ENCODE data around the gene KCNQ4.

KCNQ4 gene

GRCh38 chr1:40817791-40818263 is 34.2 kb downstream of the KCNQ4 start:
- peaks cover 32% of the 10 kb centered on the region for H3K27me3 ChIP-seq (ENCODE audit: insufficient read depth, insufficient read length)
- H3K4me3 ChIP-seq (ENCODE audit: insufficient read length, low read depth) = peak overlapping the region; percentile 57
- H3K4me1 ChIP-seq (ENCODE audit: insufficient read depth, insufficient read length) = peaks cover 45% of the 10 kb centered on the region
- TF ChIP-seq YY1 (IDR thresholded peaks at IDR 0.05; ENCODE audit: insufficient read depth, insufficient read length) (no peak), SUZ12 (IDR thresholded peaks at IDR 0.05; ENCODE audit: extremely low read depth, insufficient read depth, insufficient read length) (no peak), ZNF274 (IDR thresholded peaks at IDR 0.05; ENCODE audit: low read depth, low read length) (no peak)
- no peak for DNase-seq (ENCODE audit: low read depth, low spot score)
- H3K9ac ChIP-seq (ENCODE audit: insufficient read length, low read depth) = peak overlapping the region; percentile 69
- H3K9me3 ChIP-seq (ENCODE audit: insufficient read depth, low read length) = no peaks in the 10 kb centered on the region
- no peaks in the 10 kb centered on the region for H3K36me3 ChIP-seq (ENCODE audit: insufficient read depth, insufficient read length, low read length)

GRCh38 chr1:40818264-40818961 is 34.8 kb downstream of the KCNQ4 start:
- peaks cover 43% of the 10 kb centered on the region for H3K4me1 ChIP-seq (ENCODE audit: insufficient read depth, insufficient read length)
- TF ChIP-seq YY1 (IDR thresholded peaks at IDR 0.05; ENCODE audit: insufficient read depth, insufficient read length) (no peak), SUZ12 (IDR thresholded peaks at IDR 0.05; ENCODE audit: extremely low read depth, insufficient read depth, insufficient read length) (no peak), ZNF274 (IDR thresholded peaks at IDR 0.05; ENCODE audit: low read depth, low read length) (no peak)
- peak; percentile 87 for DNase-seq (ENCODE audit: low read depth, low spot score)
- H3K9me3 ChIP-seq (ENCODE audit: insufficient read depth, low read length) = no peaks in the 10 kb centered on the region
- peak overlapping the region; percentile 69 for H3K9ac ChIP-seq (ENCODE audit: insufficient read length, low read depth)
- peak overlapping the region; percentile 57 for H3K4me3 ChIP-seq (ENCODE audit: insufficient read length, low read depth)
- no peaks in the 10 kb centered on the region for H3K36me3 ChIP-seq (ENCODE audit: insufficient read depth, insufficient read length, low read length)
- peaks cover 32% of the 10 kb centered on the region for H3K27me3 ChIP-seq (ENCODE audit: insufficient read depth, insufficient read length)

GRCh38 chr1:40819101-40819500 is 35.5 kb downstream of the KCNQ4 start:
- no peak overlapping the region for H3K9ac ChIP-seq (ENCODE audit: insufficient read length, low read depth)
- H3K9me3 ChIP-seq (ENCODE audit: insufficient read depth, low read length) = no peaks in the 10 kb centered on the region
- no peaks in the 10 kb centered on the region for H3K36me3 ChIP-seq (ENCODE audit: insufficient read depth, insufficient read length, low read length)
- TF ChIP-seq YY1 (IDR thresholded peaks at IDR 0.05; ENCODE audit: insufficient read depth, insufficient read length) (no peak), SUZ12 (IDR thresholded peaks at IDR 0.05; ENCODE audit: extremely low read depth, insufficient read depth, insufficient read length) (no peak), ZNF274 (IDR thresholded peaks at IDR 0.05; ENCODE audit: low read depth, low read length) (no peak)
- H3K4me3 ChIP-seq (ENCODE audit: insufficient read length, low read depth) = no peak overlapping the region
- no peak for DNase-seq (ENCODE audit: low read depth, low spot score)
- peaks cover 49% of the 10 kb centered on the region for H3K4me1 ChIP-seq (ENCODE audit: insufficient read depth, insufficient read length)
- H3K27me3 ChIP-seq (ENCODE audit: insufficient read depth, insufficient read length) = peaks cover 32% of the 10 kb centered on the region

GRCh38 chr1:40820251-40820797 is 36.7 kb downstream of the KCNQ4 start:
- no peak overlapping the region for H3K9ac ChIP-seq (ENCODE audit: insufficient read length, low read depth)
- no peaks in the 10 kb centered on the region for H3K36me3 ChIP-seq (ENCODE audit: insufficient read depth, insufficient read length, low read length)
- H3K9me3 ChIP-seq (ENCODE audit: insufficient read depth, low read length) = no peaks in the 10 kb centered on the region
- peaks cover 58% of the 10 kb centered on the region for H3K4me1 ChIP-seq (ENCODE audit: insufficient read depth, insufficient read length)
- H3K4me3 ChIP-seq (ENCODE audit: insufficient read length, low read depth) = no peak overlapping the region
- TF ChIP-seq SUZ12 (IDR thresholded peaks at IDR 0.05; ENCODE audit: extremely low read depth, insufficient read depth, insufficient read length) (no peak), YY1 (IDR thresholded peaks at IDR 0.05; ENCODE audit: insufficient read depth, insufficient read length) (no peak), ZNF274 (IDR thresholded peaks at IDR 0.05; ENCODE audit: low read depth, low read length) (no peak)
- H3K27me3 ChIP-seq (ENCODE audit: insufficient read depth, insufficient read length) = peaks cover 31% of the 10 kb centered on the region
- peak; percentile 32 for DNase-seq (ENCODE audit: low read depth, low spot score)

- Histone ChIP-seq H3K4me3 (ENCODE audit: insufficient read length, low read depth) (no peak overlapping the region), H3K9me3 (ENCODE audit: insufficient read depth, low read length) (no peaks in the 10 kb centered on the region), H3K27me3 (ENCODE audit: insufficient read depth, insufficient read length) (peaks cover 23% of the 10 kb centered on the region), H3K9ac (ENCODE audit: insufficient read length, low read depth) (no peak overlapping the region), H3K4me1 (ENCODE audit: insufficient read depth, insufficient read length) (peaks cover 63% of the 10 kb centered on the region), H3K36me3 (ENCODE audit: insufficient read depth, insufficient read length, low read length) (no peaks in the 10 kb centered on the region)
- TF ChIP-seq YY1 (IDR thresholded peaks at IDR 0.05; ENCODE audit: insufficient read depth, insufficient read length) = no peak
- TF ChIP-seq ZNF274 (IDR thresholded peaks at IDR 0.05; ENCODE audit: low read depth, low read length) = no peak
- TF ChIP-seq SUZ12 (IDR thresholded peaks at IDR 0.05; ENCODE audit: extremely low read depth, insufficient read depth, insufficient read length) = no peak
- no peak for DNase-seq (ENCODE audit: low read depth, low spot score)
Observed at GRCh38 chr1:40820911-40821693, 37.5 kb downstream of the KCNQ4 start.

- TF ChIP-seq SUZ12 (IDR thresholded peaks at IDR 0.05; ENCODE audit: extremely low read depth, insufficient read depth, insufficient read length) (no peak), YY1 (IDR thresholded peaks at IDR 0.05; ENCODE audit: insufficient read depth, insufficient read length) (no peak), ZNF274 (IDR thresholded peaks at IDR 0.05; ENCODE audit: low read depth, low read length) (no peak)
- Histone ChIP-seq H3K4me3 (ENCODE audit: insufficient read length, low read depth) (no peak overlapping the region), H3K27me3 (ENCODE audit: insufficient read depth, insufficient read length) (peaks cover 6% of the 10 kb centered on the region), H3K9me3 (ENCODE audit: insufficient read depth, low read length) (no peaks in the 10 kb centered on the region), H3K4me1 (ENCODE audit: insufficient read depth, insufficient read length) (peaks cover 61% of the 10 kb centered on the region), H3K9ac (ENCODE audit: insufficient read length, low read depth) (no peak overlapping the region), H3K36me3 (ENCODE audit: insufficient read depth, insufficient read length, low read length) (no peaks in the 10 kb centered on the region)
- no peak for DNase-seq (ENCODE audit: low read depth, low spot score)
Observed at GRCh38 chr1:40822890-40823289, 39.3 kb downstream of the KCNQ4 start.

GRCh38 chr1:40823345-40823744 is 39.8 kb downstream of the KCNQ4 start:
- DNase-seq (ENCODE audit: low read depth, low spot score) = no peak
- Histone ChIP-seq H3K27me3 (ENCODE audit: insufficient read depth, insufficient read length) (peaks cover 2% of the 10 kb centered on the region), H3K4me1 (ENCODE audit: insufficient read depth, insufficient read length) (peaks cover 58% of the 10 kb centered on the region), H3K9me3 (ENCODE audit: insufficient read depth, low read length) (no peaks in the 10 kb centered on the region), H3K9ac (ENCODE audit: insufficient read length, low read depth) (no peak overlapping the region), H3K4me3 (ENCODE audit: insufficient read length, low read depth) (no peak overlapping the region), H3K36me3 (ENCODE audit: insufficient read depth, insufficient read length, low read length) (no peaks in the 10 kb centered on the region)
- TF ChIP-seq ZNF274 (IDR thresholded peaks at IDR 0.05; ENCODE audit: low read depth, low read length) = no peak
- TF ChIP-seq YY1 (IDR thresholded peaks at IDR 0.05; ENCODE audit: insufficient read depth, insufficient read length) = no peak
- TF ChIP-seq SUZ12 (IDR thresholded peaks at IDR 0.05; ENCODE audit: extremely low read depth, insufficient read depth, insufficient read length) = no peak

Data from NT2/D1 (cell line).